Uterus (tissue), 2 donors: Measurements from ENCODE around the gene COA8.
"Not testable (repeated sequence)": the region's sequence is repeated elsewhere in the genome, so short reads cannot be mapped to it uniquely, and the experiment has no call there.

ENCODE experiments used
- CTCF ChIP-seq, 4 experiments: fragments of 200-600 bp in 2 of 4; fragments of 450-650 bp in 2 of 4; sonication (generic) in 2 of 4; IDR thresholded peaks; one replicate each; pipeline ENCODE4 v1.5.1; 2016 to 2019; ENCODE audit warnings: antibody characterized with exemption in 4 of 4, mild to moderate bottlenecking in 2 of 4, moderate library complexity in 1 of 4
- POLR2A ChIP-seq, 2 donors: fragments of 450-650 bp; IDR thresholded peaks; one replicate each; pipeline ENCODE4 v1.6.1; 2016; ENCODE audit warnings: antibody characterized with exemption in 2 of 2, mild to moderate bottlenecking in 1 of 2, moderate library complexity in 1 of 2

- TF ChIP-seq CTCF, POLR2A (IDR thresholded peaks at IDR 0.05): not testable (repeated sequence)
These were observed 46.3 kb downstream of the COA8 start for GRCh38 chr14:103609081-103609480.
